Measurements from ENCODE around the gene TRIM65. TPM values are rescaled to one million over a fixed set of nuclear protein-coding genes. Genes with fewer than 3 reads are reported as not detected.

TRIM65 gene
- total and polyA plus RNA-seq, 2 of the 4 experiments (the other 2 are of a cell fraction), result 7.9 to 10.6 TPM

DNA sequence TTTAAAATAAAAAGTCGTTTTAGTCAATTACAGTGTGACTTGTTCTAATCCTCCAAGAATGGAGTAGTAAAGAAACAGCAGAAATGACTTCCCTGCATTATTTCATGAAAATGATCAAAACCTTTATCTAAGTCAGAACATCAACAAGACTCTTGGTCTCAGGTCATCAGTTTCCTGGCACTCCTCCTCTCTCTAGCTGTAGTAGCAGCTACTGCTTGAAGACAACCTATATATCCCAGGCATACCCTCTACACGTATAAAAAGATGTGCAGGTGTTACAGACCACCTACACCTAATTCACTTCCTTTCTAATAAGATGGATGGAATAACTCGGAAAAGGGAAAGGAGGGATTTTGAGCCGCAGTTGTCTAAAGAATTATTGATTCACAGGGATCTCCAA, 45.7 kb upstream of the TRIM65 start:
- CTCF ChIA-PET, result interaction anchor here (0.7 kb wide), 1 partner anchor 93 kb away, joined by 4 read pairs; no protein-coding TSS in a partner anchor
- POLR2A ChIA-PET (ENCODE audit: unreplicated experiment), result no interaction called here
- no TSS peak for BruUV-seq (replicated peaks)
- Histone ChIP-seq H3K56ac (ENCODE audit: extremely low read depth, insufficient read depth, low read length) (no peak overlapping the region), H3K4me1 (ENCODE audit: control insufficient read depth, insufficient read depth, low read length) (peaks cover 3% of the 10 kb centered on the region; the same call in 1 of the 2 replicates), H4K8ac (ENCODE audit: low read depth in 2 of 2, low read length in 2 of 2) (no peak overlapping the region), H3K4me3 (ENCODE audit: insufficient read depth, low read depth, low read length) (no peak overlapping the region), H2BK5ac (ENCODE audit: low read depth, low read length, poor library complexity, severe bottlenecking) (no peak overlapping the region), H2BK20ac (ENCODE audit: low read depth, low read length) (no peak overlapping the region), H3K9me1 (ENCODE audit: insufficient read depth, low read length) (peaks cover 5% of the 10 kb centered on the region; the same call in 1 of the 2 replicates), H3K27me3 (ENCODE audit: control insufficient read depth, insufficient read depth, low read length) (no peaks in the 10 kb centered on the region), H3K79me1 (ENCODE audit: low read depth in 1 of 2, low read length in 2 of 2) (peaks cover 5 to 9% of the 10 kb centered on the region in 2 experiments; a peak in 2 of 4 replicates), H3K4ac (ENCODE audit: low read depth, low read length) (no peak overlapping the region), H2BK120ac (ENCODE audit: low read depth, low read length) (no peak overlapping the region), H3K14ac (replicated peaks; ENCODE audit: low read depth, low read length) (no peak overlapping the region), H3K27ac (ENCODE audit: insufficient read depth, low read length) (no peak overlapping the region), H3K18ac (ENCODE audit: low read depth, low read length) (no peak overlapping the region), H2AK9ac (replicated peaks; ENCODE audit: low read depth, low read length, poor library complexity) (no peak overlapping the region), H3K9me3 (ENCODE audit: control insufficient read depth, insufficient read depth, low read length) (no peaks in the 10 kb centered on the region), H2AFZ (replicated peaks; ENCODE audit: low read length, poor library complexity) (no peak overlapping the region), H4K20me1 (ENCODE audit: insufficient read depth, low read length) (no peaks in the 10 kb centered on the region), H4K91ac (ENCODE audit: insufficient read depth, low read depth, low read length) (no peak overlapping the region), H2AK5ac (ENCODE audit: low read depth, low read length) (no peak overlapping the region), H3K9ac (ENCODE audit: low read depth, low read length) (no peak overlapping the region), H2BK15ac (ENCODE audit: low read depth, low read length) (no peak overlapping the region), H4K5ac (ENCODE audit: low read depth, low read length) (no peak overlapping the region), H3K4me2 (ENCODE audit: low read depth, low read length) (no peak overlapping the region), H3K23ac (ENCODE audit: low read depth, low read length) (no peak overlapping the region), H3K36me3 (ENCODE audit: control insufficient read depth, insufficient read depth, low read length) (peaks cover 8% of the 10 kb centered on the region)
- no peak for DNase-seq
- WGBS, 2 experiments (ENCODE audit: extremely low coverage in 2 of 2, insufficient read length in 1 of 2), result no CpG with 5 or more reads among the region's 4 CpGs
- intact Hi-C loops (cut with micrococcal nuclease) (loop anchor here (5.0 kb wide), 1 partner anchor 35 kb away; no protein-coding TSS in a partner anchor), dilution Hi-C loops (cut with HindIII; ENCODE audit: low sequenced_read_pairs, unreplicated experiment) (no loop called here), in situ Hi-C loops (cut with MboI; ENCODE audit: low sequenced_read_pairs) (no loop called here)
- ATAC-seq (ENCODE audit: low read depth), result no peak
- TF ChIP-seq RCOR1 (IDR thresholded peaks at IDR 0.05; ENCODE audit: insufficient replicate concordance, low read length) (no peak), BHLHE40 (IDR thresholded peaks at IDR 0.05; ENCODE audit: low read depth, low read length) (no peak), ELK1 (IDR thresholded peaks at IDR 0.05; ENCODE audit: borderline replicate concordance, low read depth, low read length) (no peak), RAD21 (IDR thresholded peaks at IDR 0.05; ENCODE audit: low read length) (no peak), SMC3 (IDR thresholded peaks at IDR 0.05; ENCODE audit: low read depth, low read length) (no peak)

All from IMR-90 (cell line).